H7 (cell line): ENCODE results near the gene DAPK1. TPM values are rescaled to one million over a fixed set of nuclear protein-coding genes. Genes with fewer than 3 reads are reported as not detected.

ENCODE experiments used
- DNase-seq: peaks from one replicate; pipeline ENCODE4 v3.0.0; 2012
- H3K27me3 ChIP-seq: 2 replicates; pipeline ENCODE4 v1.6.0; 2011; ENCODE audit warnings: mild to moderate bottlenecking, low read length; ENCODE audit not compliant: control insufficient read depth, insufficient read depth
- H3K36me3 ChIP-seq: replicated peaks from 2 replicates; pipeline ENCODE4 v1.5.1; 2011; ENCODE audit warnings: low read length; ENCODE audit not compliant: control insufficient read depth, insufficient read depth
- H3K4me3 ChIP-seq: 2 replicates; pipeline ENCODE4 v1.5.1; 2011; ENCODE audit warnings: low read depth, mild to moderate bottlenecking, control low read depth, low read length, moderate library complexity; ENCODE audit not compliant: insufficient read depth
- total RNA-seq: library from RNA; depleted of rRNA; stranded (reverse); fragments of >200 nt; shearing (Covaris generic); gene quantifications from 2 replicates; pipeline ENCODE4 v1.2.3, GENCODE V29; 2014

The DAPK1 gene
- total RNA-seq, 1 experiment from 2014 or later, result 48.8 TPM

DNA sequence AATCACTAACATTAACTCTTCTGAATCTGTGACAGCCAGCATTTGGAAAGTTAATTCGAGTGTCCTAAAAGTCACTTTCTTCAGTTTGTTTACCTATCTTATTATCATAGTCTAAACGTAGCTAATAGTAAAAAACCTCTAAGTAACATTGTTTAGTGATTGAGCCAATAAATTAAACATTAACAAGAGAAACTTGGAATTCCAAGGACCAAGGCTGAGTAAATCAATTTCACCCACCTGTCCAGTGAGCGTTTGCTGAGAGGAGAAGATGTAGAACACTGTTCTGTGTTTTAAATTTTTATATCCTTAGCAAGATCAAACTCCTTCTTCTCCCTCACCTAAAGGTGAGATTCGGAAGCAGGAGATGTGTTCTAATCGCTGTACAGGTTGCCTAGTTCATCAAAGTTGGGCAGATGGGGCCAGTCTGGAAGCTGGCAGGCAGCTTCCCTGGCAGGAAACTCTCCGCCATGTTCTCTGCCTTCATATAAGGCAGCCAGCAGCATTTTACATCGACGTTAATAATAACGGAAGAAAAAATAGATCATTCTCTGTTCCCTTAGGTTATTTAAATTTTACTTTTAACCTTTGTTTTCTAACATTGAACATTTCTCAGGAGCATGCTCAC, 89.2 kb downstream of the DAPK1 start:
- Histone ChIP-seq H3K27me3 (no peaks in the 10 kb centered on the region), H3K4me3 (no peak overlapping the region), H3K36me3 (no peaks in the 10 kb centered on the region)
- no peak for DNase-seq

DNA sequence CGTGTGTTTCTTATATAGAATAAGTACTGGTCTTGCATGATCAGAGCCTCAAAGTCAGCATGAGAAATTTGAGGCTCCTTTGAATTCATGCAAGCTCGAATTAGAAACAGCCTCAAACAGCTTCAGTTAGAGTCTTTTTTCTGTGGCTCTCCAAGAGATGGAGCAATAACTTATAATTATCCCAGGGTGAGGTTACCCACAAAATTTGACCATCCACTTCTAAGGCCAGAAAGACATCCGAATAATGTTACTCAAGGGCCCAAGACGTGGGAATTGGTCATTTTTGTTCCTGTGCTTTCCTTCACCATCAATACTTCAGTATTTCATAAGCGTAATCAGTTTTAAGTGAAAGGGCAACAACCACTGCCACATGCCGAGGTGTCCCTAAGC, 89.7 kb downstream of the DAPK1 start:
- Histone ChIP-seq H3K27me3 (no peaks in the 10 kb centered on the region), H3K36me3 (no peaks in the 10 kb centered on the region), H3K4me3 (no peak overlapping the region)
- DNase-seq, result no peak

DNA sequence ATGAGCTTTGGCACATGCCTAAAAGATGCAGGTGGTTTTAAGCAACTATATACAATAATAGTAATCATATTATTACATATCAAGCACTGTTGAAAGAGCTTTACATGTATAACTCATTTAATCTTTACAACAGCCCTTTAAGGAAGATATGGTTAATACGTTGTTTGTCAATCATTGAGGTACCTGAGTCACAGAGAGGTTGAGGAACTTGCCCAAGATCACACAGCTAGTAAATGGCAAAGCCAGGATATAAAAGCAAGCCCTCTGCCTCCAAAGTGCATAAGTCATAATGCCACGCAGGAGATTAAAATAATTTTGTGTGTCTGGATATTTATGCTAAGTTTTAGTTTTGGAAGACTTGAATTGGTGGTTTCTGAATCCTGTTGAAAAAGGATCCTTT, 90.2 kb downstream of the DAPK1 start:
- no peak for DNase-seq
- no peaks in the 10 kb centered on the region for H3K27me3 ChIP-seq
- no peaks in the 10 kb centered on the region for H3K36me3 ChIP-seq
- no peak overlapping the region for H3K4me3 ChIP-seq

DNA sequence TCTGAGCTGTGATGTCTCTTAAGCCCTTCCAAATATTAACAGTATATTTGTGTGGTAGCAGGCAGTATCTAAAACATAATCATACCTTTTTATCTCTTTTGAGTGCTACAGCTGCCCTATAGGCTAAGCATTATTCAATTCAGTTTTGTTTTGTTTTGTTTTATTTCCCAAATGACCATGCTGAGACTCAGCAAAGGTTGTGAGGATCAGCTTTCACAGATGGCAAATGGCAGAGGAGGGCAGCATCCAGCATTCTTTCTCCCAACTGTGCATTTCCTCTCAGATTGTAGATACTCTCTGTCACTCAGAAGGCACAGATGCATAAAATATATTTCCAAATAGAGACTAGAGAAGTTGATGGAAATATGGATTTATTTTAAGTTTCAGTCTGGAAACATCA, 90.7 kb downstream of the DAPK1 start:
- DNase-seq, result no peak
- Histone ChIP-seq H3K36me3 (no peaks in the 10 kb centered on the region), H3K4me3 (no peak overlapping the region), H3K27me3 (no peaks in the 10 kb centered on the region)

DNA sequence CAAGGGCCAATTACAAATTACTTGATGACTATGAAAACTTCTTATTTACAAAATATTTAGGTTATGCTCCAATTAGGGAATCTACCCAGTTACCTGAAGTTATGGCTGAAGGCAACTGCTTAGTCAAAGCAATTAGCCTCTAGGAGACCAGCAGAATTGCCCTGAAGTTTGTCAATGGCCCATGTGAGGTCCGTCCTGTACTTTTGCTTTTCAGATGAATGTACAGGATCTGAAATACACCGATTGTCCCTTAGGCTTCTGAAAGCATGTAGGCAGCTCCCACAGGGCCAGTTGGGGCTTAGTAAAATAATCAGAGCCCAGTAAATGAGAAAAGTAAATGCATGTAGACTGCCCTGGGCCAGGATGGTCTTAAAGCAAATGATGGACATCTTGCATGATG, 93.3 kb downstream of the DAPK1 start:
- Histone ChIP-seq H3K4me3 (no peak overlapping the region), H3K27me3 (no peaks in the 10 kb centered on the region), H3K36me3 (no peaks in the 10 kb centered on the region)
- DNase-seq, result no peak

DNA sequence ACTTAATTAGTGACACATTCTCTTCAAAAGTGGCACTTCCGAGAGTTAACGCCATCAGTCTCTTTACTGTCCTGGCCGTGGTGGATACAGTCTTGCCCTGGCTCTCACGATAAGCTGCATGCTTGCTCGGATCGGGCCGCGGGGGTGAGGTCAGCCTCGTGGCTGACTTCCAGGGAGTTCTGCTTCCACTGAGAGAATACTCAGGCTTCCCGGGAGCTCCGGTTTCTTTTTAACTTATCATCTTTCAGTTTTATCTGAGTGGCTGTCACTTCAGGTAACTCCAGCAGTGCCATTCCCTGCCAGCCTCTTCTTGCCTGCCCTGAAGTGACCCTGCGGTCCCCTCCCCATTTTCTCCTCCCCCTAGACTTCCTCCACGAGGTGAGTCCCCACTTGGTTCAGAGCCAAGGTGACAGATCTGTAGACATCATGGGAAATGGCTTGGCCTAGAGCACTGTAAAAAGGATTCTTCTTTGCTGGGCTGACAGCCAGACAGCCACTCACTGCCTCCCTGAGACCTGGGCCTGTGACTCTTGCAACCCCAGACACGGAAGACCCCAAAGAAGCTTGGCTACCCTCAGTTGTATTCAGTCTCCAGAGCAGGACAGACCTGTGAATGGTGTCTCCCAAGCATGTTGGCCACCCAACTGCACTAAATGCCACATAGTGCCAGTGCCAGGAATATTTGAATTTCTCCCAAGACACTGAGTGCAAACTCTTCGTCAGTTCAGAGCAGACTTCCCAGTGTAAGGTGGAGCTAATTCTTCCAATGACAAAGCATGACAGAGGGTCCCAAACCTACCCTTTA, 95.1 kb downstream of the DAPK1 start:
- Histone ChIP-seq H3K27me3 (no peaks in the 10 kb centered on the region), H3K4me3 (no peak overlapping the region), H3K36me3 (no peaks in the 10 kb centered on the region)
- no peak for DNase-seq

DNA sequence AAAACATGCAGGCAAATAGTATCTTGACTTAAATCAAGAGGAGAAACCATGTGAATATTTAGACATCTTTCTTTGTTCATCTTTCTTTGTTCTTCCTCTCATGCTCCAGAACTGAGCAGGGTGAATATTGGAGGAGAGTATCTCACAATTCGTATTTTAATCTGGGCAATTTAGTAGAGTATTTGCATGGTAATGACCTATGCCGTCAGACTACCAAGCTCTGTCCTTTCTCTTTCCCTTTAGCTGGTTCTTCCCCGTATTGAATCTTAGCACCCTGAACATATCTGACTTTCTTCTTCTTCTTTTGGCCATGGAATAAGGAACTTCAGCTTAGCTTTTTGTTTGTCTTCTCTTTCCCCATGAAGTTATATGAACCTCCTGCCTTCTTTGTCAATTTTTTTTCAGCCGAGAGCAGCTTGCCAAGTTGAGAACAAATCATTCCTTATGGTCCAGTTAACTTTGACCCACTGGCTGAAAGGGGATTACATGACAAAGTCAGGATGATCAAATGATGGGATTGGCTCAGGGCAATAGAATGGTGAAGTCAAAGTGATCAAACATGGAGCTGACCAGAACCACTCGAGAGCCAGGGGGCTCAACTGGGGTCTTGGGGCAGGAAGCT, 95.8 kb downstream of the DAPK1 start:
- no peak overlapping the region for H3K4me3 ChIP-seq
- no peaks in the 10 kb centered on the region for H3K36me3 ChIP-seq
- no peaks in the 10 kb centered on the region for H3K27me3 ChIP-seq
- no peak for DNase-seq

DNA sequence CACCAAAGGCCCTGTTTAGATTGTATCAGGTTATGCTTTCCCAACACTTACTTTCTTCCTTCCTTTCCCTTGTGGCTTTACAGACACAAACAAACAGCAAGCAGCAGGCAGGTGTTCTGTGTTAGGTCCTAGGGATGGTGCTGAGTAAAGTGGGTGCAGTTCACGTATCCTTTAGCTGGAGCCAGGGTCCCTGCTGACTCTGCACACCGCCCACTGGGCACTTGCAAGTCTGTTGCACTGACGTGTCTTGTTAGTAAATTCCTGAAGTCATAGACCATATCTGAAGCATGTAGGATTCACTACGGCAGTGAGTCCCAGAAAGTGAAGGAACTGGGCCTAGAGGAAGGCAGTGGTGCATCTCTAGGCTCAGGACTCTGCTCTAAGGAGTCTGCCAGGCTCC, 96.5 kb downstream of the DAPK1 start:
- Histone ChIP-seq H3K4me3 (no peak overlapping the region), H3K27me3 (no peaks in the 10 kb centered on the region), H3K36me3 (no peaks in the 10 kb centered on the region)
- DNase-seq, result no peak

DNA sequence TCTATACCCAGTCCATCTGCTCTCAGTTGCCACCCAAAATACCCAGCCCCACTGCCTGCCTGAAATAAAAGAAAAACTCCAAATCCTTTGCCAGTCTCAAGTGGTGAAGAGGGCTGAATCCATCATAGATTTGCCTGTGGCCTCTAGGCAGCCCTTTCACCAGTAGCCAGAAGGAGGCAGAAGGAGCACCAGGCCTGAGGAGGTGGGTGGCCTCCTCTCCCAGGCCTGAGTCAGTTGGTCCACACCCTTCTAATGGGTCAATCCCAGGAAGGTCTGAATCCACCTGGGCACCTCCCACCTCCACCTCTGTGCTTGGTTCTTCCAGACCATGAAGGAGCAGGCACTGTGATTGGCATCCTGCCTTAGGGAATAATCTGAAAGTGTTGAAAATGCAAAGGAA, 97.0 kb downstream of the DAPK1 start:
- DNase-seq, result no peak

DNA sequence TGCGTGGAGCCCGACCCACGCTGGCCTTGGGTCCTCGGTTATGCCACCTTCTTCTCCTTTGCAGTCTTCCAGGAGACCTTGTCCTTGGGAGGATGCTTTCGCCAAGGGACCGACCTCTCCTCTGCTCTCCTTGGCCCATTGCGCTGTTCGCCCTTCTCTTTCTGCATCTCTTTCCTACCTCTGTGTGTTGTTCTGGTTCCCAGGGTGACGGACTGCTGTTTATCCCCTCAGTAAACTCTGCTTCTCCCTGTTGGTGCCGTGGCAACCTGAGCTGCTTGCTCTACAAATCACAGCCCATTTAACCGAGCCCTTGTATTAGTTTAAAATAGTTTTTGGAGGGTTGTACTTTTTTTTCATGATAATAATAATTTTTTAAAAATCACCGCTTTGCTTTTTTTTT, 97.9 kb downstream of the DAPK1 start:
- no peak for DNase-seq
- H3K36me3 ChIP-seq, result no peaks in the 10 kb centered on the region
- H3K27me3 ChIP-seq, result no peaks in the 10 kb centered on the region
- H3K4me3 ChIP-seq, result no peak overlapping the region

More for the DNA sequence above, 97.0 kb downstream of the DAPK1 start:
- Histone ChIP-seq H3K4me3 (no peak overlapping the region), H3K36me3 (no peaks in the 10 kb centered on the region), H3K27me3 (no peaks in the 10 kb centered on the region)

DNA sequence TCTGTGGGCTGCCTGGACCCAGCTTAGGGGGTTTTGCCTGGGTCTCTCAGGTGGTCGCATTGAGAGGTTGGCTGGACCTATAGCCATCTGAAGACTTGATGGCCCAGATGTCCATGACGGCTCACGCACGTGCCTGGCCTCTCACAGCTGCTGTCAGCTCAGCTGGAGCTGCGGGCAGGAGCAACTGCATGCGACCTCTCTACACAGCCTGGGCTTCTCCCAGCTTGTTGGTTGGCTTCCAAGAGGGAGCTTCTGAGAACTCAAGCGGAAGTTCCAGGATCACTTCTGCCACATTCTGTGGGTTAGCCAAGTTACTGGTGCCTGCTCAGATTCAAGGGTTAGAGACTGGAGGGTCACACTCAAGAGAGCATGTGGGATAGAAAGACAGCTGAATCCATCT, 99.2 kb downstream of the DAPK1 start:
- no peak overlapping the region for H3K4me3 ChIP-seq
- H3K27me3 ChIP-seq, result no peaks in the 10 kb centered on the region
- DNase-seq, result no peak
- H3K36me3 ChIP-seq, result no peaks in the 10 kb centered on the region

DNA sequence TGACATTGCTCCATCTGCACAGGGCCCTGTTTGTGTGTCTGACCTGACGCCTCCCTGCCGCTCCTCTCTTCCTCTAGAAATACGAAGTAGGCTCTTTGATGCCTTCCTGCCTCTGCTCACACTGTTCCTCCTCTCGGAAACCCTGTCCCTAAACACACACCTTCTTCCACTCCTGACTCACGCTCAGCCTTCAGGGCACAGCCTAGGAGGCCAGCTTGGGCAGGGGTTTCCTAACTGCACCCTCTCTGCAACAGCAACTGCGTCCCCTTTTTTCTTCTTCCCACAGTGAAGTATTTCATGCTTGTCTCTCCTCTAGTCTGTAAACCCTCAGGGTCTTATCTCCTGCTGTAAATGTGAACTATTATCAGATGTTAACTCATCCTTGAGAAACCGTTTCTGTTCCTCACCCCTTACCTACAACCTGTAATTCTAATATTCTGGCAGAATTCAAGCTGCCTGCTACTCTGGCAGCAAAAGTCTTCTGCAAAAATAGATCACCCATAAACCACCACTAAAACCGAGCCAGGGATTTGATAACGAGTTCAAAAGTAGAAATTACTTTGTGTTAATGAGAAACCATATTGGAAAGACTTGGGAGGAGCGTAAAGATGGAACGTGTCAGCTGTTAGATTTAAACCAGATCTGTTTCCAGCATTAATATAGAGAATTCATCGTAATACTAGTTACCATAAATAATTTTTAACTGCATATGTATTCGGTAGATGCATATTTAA, 100.2 kb downstream of the DAPK1 start:
- no peaks in the 10 kb centered on the region for H3K36me3 ChIP-seq
- no peak for DNase-seq
- H3K4me3 ChIP-seq, result no peak overlapping the region
- H3K27me3 ChIP-seq, result no peaks in the 10 kb centered on the region

DNA sequence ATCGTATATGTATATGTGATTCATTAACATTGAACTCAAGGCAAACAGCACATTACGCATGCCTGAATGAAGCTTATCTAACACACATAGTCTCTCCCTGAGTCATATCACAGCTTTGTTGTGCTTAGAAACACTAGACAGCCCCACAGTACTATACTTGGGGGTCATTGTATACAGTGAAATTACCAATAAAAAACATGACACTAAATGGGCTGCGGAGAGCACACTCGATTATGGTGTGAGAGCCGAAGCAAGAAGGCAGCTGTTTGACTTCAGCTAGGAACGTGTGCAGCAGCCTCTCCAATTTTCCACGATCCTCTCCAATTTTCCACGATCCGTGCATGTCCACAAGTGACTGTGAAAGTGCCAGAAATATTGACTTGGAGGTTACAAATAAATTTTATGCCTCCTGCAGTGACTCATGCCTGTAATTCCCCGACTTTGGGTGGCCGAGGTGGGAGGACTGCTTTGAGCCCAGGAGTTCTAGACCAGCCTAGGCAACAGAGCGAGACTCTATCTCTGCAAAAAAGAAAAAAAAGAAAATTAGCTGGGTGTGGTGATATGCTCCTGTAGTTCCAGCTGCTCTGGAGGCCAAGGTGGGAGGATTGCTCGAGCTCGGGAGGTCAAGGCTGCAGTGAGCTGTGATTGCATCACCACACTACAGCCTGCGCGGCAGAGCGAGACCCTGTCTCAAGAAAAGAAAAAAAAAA, 102.4 kb downstream of the DAPK1 start:
- DNase-seq, result no peak
- H3K36me3 ChIP-seq, result peaks cover under 1% of the 10 kb centered on the region; the same call in 1 of the 2 replicates
- H3K4me3 ChIP-seq, result no peak overlapping the region
- no peaks in the 10 kb centered on the region for H3K27me3 ChIP-seq

DNA sequence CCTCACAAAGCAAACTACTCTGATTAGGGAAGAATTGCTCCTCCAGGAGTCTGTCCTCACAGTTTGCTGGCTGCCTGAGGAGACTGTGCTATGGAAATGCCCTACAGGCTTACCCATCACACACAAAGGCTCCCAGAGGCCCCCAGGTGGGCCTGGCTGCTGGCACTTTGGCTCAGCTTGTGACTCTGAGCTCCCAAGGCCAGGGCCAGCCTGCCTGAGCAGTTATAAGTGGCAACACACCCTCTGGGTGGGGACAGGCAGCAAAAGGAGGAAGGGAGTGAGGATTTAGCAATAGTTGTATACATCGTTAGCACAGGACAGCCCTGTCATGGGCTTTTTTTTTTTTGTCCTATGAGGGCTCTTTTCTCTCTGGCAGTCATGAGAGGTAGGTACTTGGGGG, 103.5 kb downstream of the DAPK1 start:
- H3K36me3 ChIP-seq, result peaks cover 8% of the 10 kb centered on the region
- peak; percentile 47 for DNase-seq
- H3K27me3 ChIP-seq, result no peaks in the 10 kb centered on the region
- H3K4me3 ChIP-seq, result no peak overlapping the region
